ENCODE measurements around the gene CARTPT.

CARTPT gene

GRCh38 chr5:71737931-71738539 lies 19.0 kb downstream of the CARTPT start:
- DNase-seq (ENCODE audit: low read depth in 2 of 2): no peak

GRCh38 chr5:71738662-71739361 lies 19.7 kb downstream of the CARTPT start:
- DNase-seq (ENCODE audit: low read depth in 2 of 2): no peak

DNA sequence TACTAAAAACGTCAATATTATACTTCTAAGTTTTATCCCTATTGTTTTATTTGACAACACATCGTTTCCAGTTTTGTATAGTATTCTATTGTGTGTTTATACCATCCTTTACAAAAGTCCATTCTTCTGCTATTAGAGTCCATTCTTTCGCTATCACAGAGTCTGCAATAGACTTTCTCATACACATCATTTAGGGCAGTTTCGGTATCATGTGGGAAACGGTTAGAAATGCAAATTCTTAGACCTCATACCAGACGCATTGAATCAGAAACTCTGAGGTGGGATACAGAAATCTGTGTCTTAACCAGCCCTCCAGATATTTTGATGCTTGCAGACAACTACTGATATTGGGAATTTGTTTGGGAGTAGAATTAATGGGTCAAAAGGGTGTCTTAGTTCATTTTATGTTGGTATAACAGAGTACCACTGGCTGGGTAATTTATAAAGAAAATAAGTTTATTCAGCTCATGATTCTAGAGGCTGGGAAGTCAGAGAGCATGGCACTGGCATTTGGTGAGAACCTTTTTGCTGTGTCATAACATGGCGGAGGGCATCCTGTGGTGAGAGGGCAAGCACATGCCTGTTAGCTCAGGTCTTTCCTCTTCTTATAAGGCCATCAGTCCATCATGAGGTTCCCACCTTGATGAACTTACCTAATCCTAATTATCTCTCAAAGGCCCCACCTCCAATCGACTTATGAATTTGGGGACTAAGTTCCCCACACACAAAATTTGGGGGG lies 21.1 kb downstream of the CARTPT start:
- no peak for DNase-seq (ENCODE audit: low read depth in 2 of 2)

DNA sequence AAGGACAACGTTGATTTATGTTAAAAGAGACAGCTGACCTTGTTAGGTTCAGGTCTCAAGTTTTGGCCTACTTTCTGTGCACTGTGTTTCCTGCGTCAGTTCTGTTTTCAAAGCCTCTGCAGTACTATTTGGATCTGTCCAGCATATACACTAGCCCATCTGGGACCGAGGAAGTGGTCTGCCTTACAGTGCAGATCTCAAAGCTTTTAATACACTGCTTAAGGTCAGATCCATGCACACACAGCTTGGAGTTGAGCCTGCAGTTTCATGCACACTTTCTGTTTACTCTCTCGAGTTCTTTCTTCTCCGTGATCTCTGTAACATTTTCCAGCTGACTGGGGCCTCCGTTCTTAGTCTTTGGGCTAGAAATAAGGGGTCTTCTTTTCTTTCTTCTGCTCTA lies 24.1 kb downstream of the CARTPT start:
- no peak for DNase-seq (ENCODE audit: low read depth in 2 of 2)

GRCh38 chr5:71744009-71744790 lies 25.1 kb downstream of the CARTPT start:
- DNase-seq (ENCODE audit: low read depth in 2 of 2): no peak

GRCh38 chr5:71747182-71747581 lies 28.1 kb downstream of the CARTPT start:
- DNase-seq (ENCODE audit: low read depth in 2 of 2): no peak

GRCh38 chr5:71748360-71748759 lies 29.3 kb downstream of the CARTPT start:
- DNase-seq (ENCODE audit: low read depth in 2 of 2): no peak

DNA sequence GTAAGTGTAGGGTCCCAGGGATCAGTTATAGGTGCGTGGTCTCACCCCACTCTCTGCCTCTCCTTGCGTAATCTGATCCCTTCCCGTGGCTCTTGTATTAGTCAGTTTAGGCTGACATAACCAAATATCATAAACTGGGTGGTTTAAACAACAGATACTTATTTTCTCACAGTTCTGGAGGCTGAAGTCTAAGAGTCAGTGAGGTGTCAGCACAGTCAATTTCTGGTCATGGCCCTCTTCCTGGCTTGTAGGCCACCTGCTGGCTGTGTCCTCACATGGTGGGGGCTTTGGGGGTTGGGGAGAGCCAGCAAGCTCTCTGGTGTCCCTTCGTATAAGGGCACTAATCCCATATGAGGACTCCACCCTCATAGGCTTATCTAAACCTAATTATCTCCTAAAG lies 32.3 kb downstream of the CARTPT start:
- no peak for DNase-seq (ENCODE audit: low read depth in 2 of 2)

- DNase-seq (ENCODE audit: low read depth in 2 of 2): no peak
Observed at GRCh38 chr5:71752441-71753190, 33.5 kb downstream of the CARTPT start.

- DNase-seq (ENCODE audit: low read depth in 2 of 2): peak in 1 of 2 donors; percentile 5
Observed at GRCh38 chr5:71757590-71758543, 38.8 kb downstream of the CARTPT start.

- no peak for DNase-seq (ENCODE audit: low read depth in 2 of 2)
Observed at GRCh38 chr5:71762826-71763225, 43.8 kb downstream of the CARTPT start.

DNA sequence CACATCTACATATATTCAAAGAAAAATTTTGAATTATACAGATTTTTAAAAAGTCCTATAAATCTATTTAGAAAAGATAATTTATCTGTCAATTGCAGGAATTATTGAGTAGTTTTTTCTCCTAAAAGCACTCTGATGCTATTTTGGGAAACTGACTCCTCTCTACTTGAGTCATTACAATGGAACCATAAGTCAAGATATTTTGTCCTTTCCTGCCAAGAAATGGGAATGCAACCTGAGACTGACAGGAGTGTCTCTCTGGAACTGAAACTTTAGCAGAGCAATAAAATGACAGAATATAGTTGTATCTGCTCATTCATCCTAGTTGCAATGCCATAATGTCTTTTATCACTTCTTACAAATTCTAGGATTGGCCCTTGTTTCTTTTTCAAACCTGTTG lies 48.6 kb downstream of the CARTPT start:
- no peak for DNase-seq (ENCODE audit: low read depth in 2 of 2)

DNA sequence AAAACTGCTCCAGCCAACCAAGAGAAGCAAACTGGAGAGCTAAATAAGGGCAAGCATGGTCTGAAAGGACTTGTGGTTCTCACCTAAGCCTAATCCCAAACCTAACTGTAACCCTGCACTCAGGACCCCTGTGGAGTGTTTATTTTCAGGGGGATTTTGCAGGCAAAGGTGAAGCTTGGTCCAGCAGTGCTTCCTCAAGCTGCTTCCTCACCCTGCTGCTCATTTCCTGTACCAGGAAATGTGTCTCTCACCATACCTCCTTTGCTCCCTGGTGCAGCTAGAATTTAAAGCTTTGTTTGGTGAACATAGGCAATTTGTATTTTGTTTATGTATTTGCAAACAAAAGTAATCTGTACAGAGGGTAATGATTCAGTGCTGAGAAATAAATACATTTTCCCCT lies 50.2 kb downstream of the CARTPT start:
- DNase-seq (ENCODE audit: low read depth in 2 of 2): no peak

DNA sequence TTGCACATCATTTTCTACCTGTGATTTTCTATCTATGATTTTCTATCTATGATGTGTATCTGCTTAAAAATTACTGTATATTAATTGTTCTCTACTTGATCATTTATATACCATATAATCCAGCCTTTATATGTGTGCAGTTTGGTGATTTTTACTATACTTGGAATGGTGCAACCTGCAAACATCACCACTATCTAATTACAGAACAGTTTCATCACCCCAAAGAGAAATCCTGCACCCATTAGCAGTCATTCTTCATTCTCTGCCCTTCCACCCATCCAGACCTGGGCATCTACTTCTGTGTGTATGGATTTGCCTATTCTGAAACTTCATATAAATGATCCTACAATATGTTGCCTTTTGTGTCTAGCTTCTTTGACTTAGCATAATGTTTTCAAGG lies 51.3 kb downstream of the CARTPT start:
- no peak for DNase-seq (ENCODE audit: low read depth in 2 of 2)

Measured in activated CD8-positive, alpha-beta memory T cell treated with anti-CD3 and anti-CD28 coated beads for 4 hours (primary cell).